Renal pelvis (tissue), 4 donors: ENCODE results near the gene SHISA7. TPM values are rescaled to one million over a fixed set of nuclear protein-coding genes. Genes with fewer than 3 reads are reported as not detected.
"Not testable (repeated sequence)": the region's sequence is repeated elsewhere in the genome, so short reads cannot be mapped to it uniquely, and the experiment has no call there.

Experiments
- DNase-seq: peaks from one replicate; pipeline ENCODE4 v3.0.0-alpha.2; 2013
- polyA plus RNA-seq, 3 donors: library from polyadenylated mRNA; unstranded; fragments of 120-200 nt; gene quantifications; one replicate each; pipeline ENCODE4 v1.2.1, GENCODE V29; 2013; ENCODE audit not compliant: insufficient read length in 3 of 3

Gene SHISA7
- polyA plus RNA-seq, 3 donors: 0.10 to 0.31 (median 0.26) TPM

- no peak for DNase-seq
Measured at GRCh38 chr19:55447421-55448174, 4.5 kb upstream of the SHISA7 start.

GRCh38 chr19:55446060-55446459, 3.0 kb upstream of the SHISA7 start:
- DNase-seq: no peak

GRCh38 chr19:55444646-55445045, 1.5 kb upstream of the SHISA7 start:
- no peak for DNase-seq

- no peak for DNase-seq
Measured at GRCh38 chr19:55443824-55444480, 852 bp upstream of the SHISA7 start.

- no peak for DNase-seq
Measured at GRCh38 chr19:55442372-55442961, 633 bp downstream of the SHISA7 start.

- DNase-seq: no peak
Measured at GRCh38 chr19:55441692-55442321, 1.3 kb downstream of the SHISA7 start.

- no peak for DNase-seq
Measured at GRCh38 chr19:55441319-55441691, 1.8 kb downstream of the SHISA7 start.

GRCh38 chr19:55440411-55441105, 2.5 kb downstream of the SHISA7 start:
- DNase-seq: no peak

GRCh38 chr19:55439052-55439451, 4.0 kb downstream of the SHISA7 start:
- DNase-seq: no peak

- peak; percentile 77 for DNase-seq
Measured at GRCh38 chr19:55437410-55437809, 5.7 kb downstream of the SHISA7 start.

GRCh38 chr19:55436847-55437246, 6.3 kb downstream of the SHISA7 start:
- DNase-seq: no peak

- DNase-seq: no peak
Measured at GRCh38 chr19:55435020-55435419, 8.1 kb downstream of the SHISA7 start.

GRCh38 chr19:55434356-55434919, 8.7 kb downstream of the SHISA7 start:
- no peak for DNase-seq

GRCh38 chr19:55433292-55433691, 9.8 kb downstream of the SHISA7 start:
- DNase-seq: no peak

- DNase-seq: no peak
Measured at GRCh38 chr19:55432241-55432959, 10.7 kb downstream of the SHISA7 start.

GRCh38 chr19:55431183-55431582, 11.9 kb downstream of the SHISA7 start:
- DNase-seq: no peak

- DNase-seq: no peak
Measured at GRCh38 chr19:55426042-55426441, 17.1 kb downstream of the SHISA7 start.

- no peak for DNase-seq
Measured at GRCh38 chr19:55424518-55424917, 18.6 kb downstream of the SHISA7 start.

GRCh38 chr19:55423225-55424005, 19.7 kb downstream of the SHISA7 start:
- DNase-seq: no peak

GRCh38 chr19:55421281-55421680, 21.8 kb downstream of the SHISA7 start:
- not testable (repeated sequence) for DNase-seq
